ENCODE results near the gene FLT3LG. TPM values are rescaled to one million over a fixed set of nuclear protein-coding genes. Genes with fewer than 3 reads are reported as not detected.

The FLT3LG gene
- total RNA-seq, 1 experiment from 2014 or later = 1.5 TPM

GRCh38 chr19:49433240-49433901, 40.6 kb upstream of the FLT3LG start:
- BruUV-seq (replicated peaks) = no TSS peak
- DNase-seq (ENCODE audit: unreplicated experiment) = no peak
- Mint-ChIP-seq H3K9me3 (ENCODE audit: unreplicated experiment) (no peaks in the 10 kb centered on the region), H3K27ac (ENCODE audit: low read depth, unreplicated experiment) (no peak overlapping the region), H3K4me1 (ENCODE audit: insufficient read depth, unreplicated experiment) (no peaks in the 10 kb centered on the region), H3K27me3 (ENCODE audit: insufficient read depth, unreplicated experiment) (peaks cover 43% of the 10 kb centered on the region), H3K36me3 (ENCODE audit: insufficient read depth, unreplicated experiment) (no peaks in the 10 kb centered on the region), H3K4me3 (ENCODE audit: unreplicated experiment) (no peak overlapping the region)
- intact Hi-C loops (cut with micrococcal nuclease) = no loop called here
- TF ChIP-seq CTCF (IDR thresholded peaks at IDR 0.05; ENCODE audit: unreplicated experiment) = no peak
- ChIA-PET POLR2A (no interaction called here), CTCF (interaction anchor here (0.6 kb wide), 1 partner anchor 208 kb away, joined by 3 read pairs; no protein-coding TSS in a partner anchor)

- H3K4me1 Mint-ChIP-seq (ENCODE audit: insufficient read depth, unreplicated experiment) = no peaks in the 10 kb centered on the region
- H3K27ac Mint-ChIP-seq (ENCODE audit: low read depth, unreplicated experiment) = no peak overlapping the region
- no peaks in the 10 kb centered on the region for H3K9me3 Mint-ChIP-seq (ENCODE audit: unreplicated experiment)
- no peak for DNase-seq (ENCODE audit: unreplicated experiment)
- no peak overlapping the region for H3K4me3 Mint-ChIP-seq (ENCODE audit: unreplicated experiment)
- H3K27me3 Mint-ChIP-seq (ENCODE audit: insufficient read depth, unreplicated experiment) = peaks cover 49% of the 10 kb centered on the region
- BruUV-seq (replicated peaks) = no TSS peak
- ChIA-PET POLR2A (no interaction called here), CTCF (interaction anchor here (1.0 kb wide), 1 partner anchor 42 kb away, joined by 3 read pairs; no protein-coding TSS in a partner anchor)
- H3K36me3 Mint-ChIP-seq (ENCODE audit: insufficient read depth, unreplicated experiment) = no peaks in the 10 kb centered on the region
- TF ChIP-seq CTCF (IDR thresholded peaks at IDR 0.05; ENCODE audit: unreplicated experiment) = no peak
- intact Hi-C loops (cut with micrococcal nuclease) = no loop called here
These were observed 39.0 kb upstream of the FLT3LG start for GRCh38 chr19:49434907-49435583.

GRCh38 chr19:49435670-49436069, 38.3 kb upstream of the FLT3LG start:
- no peak for DNase-seq (ENCODE audit: unreplicated experiment)
- Mint-ChIP-seq H3K4me1 (ENCODE audit: insufficient read depth, unreplicated experiment) (peaks cover 3% of the 10 kb centered on the region), H3K4me3 (ENCODE audit: unreplicated experiment) (no peak overlapping the region), H3K27ac (ENCODE audit: low read depth, unreplicated experiment) (no peak overlapping the region), H3K36me3 (ENCODE audit: insufficient read depth, unreplicated experiment) (no peaks in the 10 kb centered on the region), H3K27me3 (ENCODE audit: insufficient read depth, unreplicated experiment) (peaks cover 49% of the 10 kb centered on the region), H3K9me3 (ENCODE audit: unreplicated experiment) (no peaks in the 10 kb centered on the region)
- CTCF ChIA-PET = interaction anchor here (0.7 to 1.0 kb wide), 2 partner anchors 42 to 167 kb away, joined by 3 to 4 read pairs; no protein-coding TSS in a partner anchor
- BruUV-seq (replicated peaks) = no TSS peak
- intact Hi-C loops (cut with micrococcal nuclease) = no loop called here
- POLR2A ChIA-PET = interaction anchor here (0.6 kb wide), 1 partner anchor 110 kb away, joined by 3 read pairs; no protein-coding TSS in a partner anchor
- TF ChIP-seq CTCF (IDR thresholded peaks at IDR 0.05; ENCODE audit: unreplicated experiment) = no peak

- H3K4me3 Mint-ChIP-seq (ENCODE audit: unreplicated experiment) = no peak overlapping the region
- H3K4me1 Mint-ChIP-seq (ENCODE audit: insufficient read depth, unreplicated experiment) = peaks cover 7% of the 10 kb centered on the region
- TF ChIP-seq CTCF (IDR thresholded peaks at IDR 0.05; ENCODE audit: unreplicated experiment) = no peak
- no TSS peak for BruUV-seq (replicated peaks)
- POLR2A ChIA-PET = interaction anchor here (0.6 to 1.0 kb wide), 2 partner anchors 12 to 109 kb away, joined by 3 read pairs; no protein-coding TSS in a partner anchor
- CTCF ChIA-PET = interaction anchor here (0.7 kb wide), 3 partner anchors 46 to 168 kb away, joined by 3 to 4 read pairs (median 4); no protein-coding TSS in a partner anchor
- H3K36me3 Mint-ChIP-seq (ENCODE audit: insufficient read depth, unreplicated experiment) = no peaks in the 10 kb centered on the region
- DNase-seq (ENCODE audit: unreplicated experiment) = no peak
- H3K9me3 Mint-ChIP-seq (ENCODE audit: unreplicated experiment) = no peaks in the 10 kb centered on the region
- peaks cover 52% of the 10 kb centered on the region for H3K27me3 Mint-ChIP-seq (ENCODE audit: insufficient read depth, unreplicated experiment)
- H3K27ac Mint-ChIP-seq (ENCODE audit: low read depth, unreplicated experiment) = no peak overlapping the region
- intact Hi-C loops (cut with micrococcal nuclease) = no loop called here
These were observed 37.5 kb upstream of the FLT3LG start for GRCh38 chr19:49436381-49437017.
